ENCODE measurements around the gene ISY1. TPM values are rescaled to one million over a fixed set of nuclear protein-coding genes. Genes with fewer than 3 reads are reported as not detected.

Gene ISY1
- total RNA-seq, 1 experiment from 2014 or later = 62.3 TPM

DNA sequence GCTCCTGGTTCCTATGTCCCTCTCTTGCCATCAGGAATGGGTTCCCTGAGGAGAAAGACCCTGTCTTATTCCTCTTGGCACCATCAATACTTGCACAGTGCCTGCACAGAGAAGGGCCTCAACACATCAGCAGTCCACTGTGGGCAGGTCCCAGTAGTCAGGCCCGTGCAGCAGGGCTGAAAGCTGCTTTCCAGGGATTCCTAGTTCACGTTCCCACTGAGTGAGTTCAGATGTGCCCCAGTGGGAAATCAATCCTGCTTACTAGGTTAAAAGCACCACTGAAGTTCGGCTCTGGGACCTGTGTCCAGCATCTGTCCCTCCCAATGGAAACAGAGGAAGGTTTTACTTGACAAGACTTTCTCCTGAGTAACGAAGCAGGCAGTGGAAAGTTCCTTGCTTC is 55.0 kb downstream of the ISY1 start:
- Histone ChIP-seq H4K20me1 (ENCODE audit: insufficient read depth) (peaks cover 42% of the 10 kb centered on the region), H3K36me3 (ENCODE audit: low read depth) (no peaks in the 10 kb centered on the region), H3F3A (ENCODE audit: insufficient read depth, low read depth) (no peaks in the 10 kb centered on the region), H3K9me2 (ENCODE audit: insufficient read depth) (no peaks in the 10 kb centered on the region), H3K4me2 (no peak overlapping the region), H3K27ac (no peak overlapping the region), H3K4me1 (replicated peaks; ENCODE audit: insufficient read depth) (no peaks in the 10 kb centered on the region), H3K79me2 (ENCODE audit: low read depth) (no peaks in the 10 kb centered on the region), H3K4me3 (no peak overlapping the region), H3K27me3 (ENCODE audit: insufficient read depth, low read depth) (no peaks in the 10 kb centered on the region), H3K9me3 (ENCODE audit: insufficient read depth, low read depth) (no peaks in the 10 kb centered on the region), H2AFZ (no peak overlapping the region)
- intact Hi-C loops (cut with micrococcal nuclease; ENCODE audit: unreplicated experiment) = no loop called here
- no peak for DNase-seq
- TF ChIP-seq, protein P1, sequence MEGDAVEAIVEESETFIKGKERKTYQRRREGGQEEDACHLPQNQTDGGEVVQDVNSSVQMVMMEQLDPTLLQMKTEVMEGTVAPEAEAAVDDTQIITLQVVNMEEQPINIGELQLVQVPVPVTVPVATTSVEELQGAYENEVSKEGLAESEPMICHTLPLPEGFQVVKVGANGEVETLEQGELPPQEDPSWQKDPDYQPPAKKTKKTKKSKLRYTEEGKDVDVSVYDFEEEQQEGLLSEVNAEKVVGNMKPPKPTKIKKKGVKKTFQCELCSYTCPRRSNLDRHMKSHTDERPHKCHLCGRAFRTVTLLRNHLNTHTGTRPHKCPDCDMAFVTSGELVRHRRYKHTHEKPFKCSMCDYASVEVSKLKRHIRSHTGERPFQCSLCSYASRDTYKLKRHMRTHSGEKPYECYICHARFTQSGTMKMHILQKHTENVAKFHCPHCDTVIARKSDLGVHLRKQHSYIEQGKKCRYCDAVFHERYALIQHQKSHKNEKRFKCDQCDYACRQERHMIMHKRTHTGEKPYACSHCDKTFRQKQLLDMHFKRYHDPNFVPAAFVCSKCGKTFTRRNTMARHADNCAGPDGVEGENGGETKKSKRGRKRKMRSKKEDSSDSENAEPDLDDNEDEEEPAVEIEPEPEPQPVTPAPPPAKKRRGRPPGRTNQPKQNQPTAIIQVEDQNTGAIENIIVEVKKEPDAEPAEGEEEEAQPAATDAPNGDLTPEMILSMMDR (conservative IDR thresholded peaks at IDR 0.05) = no peak
- TF ChIP-seq EZH2 (IDR thresholded peaks at IDR 0.05; ENCODE audit: low read depth) = no peak
- POLR2A ChIA-PET (ENCODE audit: unreplicated experiment) = interaction anchor here (0.7 kb wide), 1 partner anchor 112 kb away, joined by 3 read pairs; no protein-coding TSS in a partner anchor
- CTCF ChIA-PET = no interaction called here
- BruUV-seq (replicated peaks) = no TSS peak

DNA sequence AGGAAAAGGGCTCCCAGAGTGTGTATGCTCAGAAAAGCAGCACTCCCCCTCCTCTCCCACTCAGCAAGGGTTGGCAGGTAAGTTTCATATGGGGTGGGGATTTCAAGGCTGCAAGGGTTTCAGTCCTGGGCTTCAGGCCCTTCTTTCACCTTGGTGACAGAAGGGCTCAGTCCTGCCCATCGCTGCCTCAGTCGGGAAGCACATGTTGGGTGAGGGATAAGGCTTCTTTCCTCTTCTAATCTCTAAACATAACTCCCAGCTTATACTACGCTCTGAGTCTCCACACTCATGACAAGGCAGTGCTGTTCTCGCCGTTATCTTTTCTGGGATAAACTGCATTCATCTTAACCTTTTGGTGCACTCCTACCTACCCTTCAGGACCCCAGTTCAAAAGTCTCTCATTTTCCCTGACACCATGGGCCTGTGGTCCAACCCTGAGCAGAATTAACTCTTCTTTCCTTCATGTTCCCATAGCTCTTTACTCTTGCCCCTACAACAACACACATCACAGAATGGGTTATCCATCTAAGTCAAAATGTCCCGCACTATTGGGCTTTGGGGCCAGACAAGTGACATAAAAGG is 56.3 kb downstream of the ISY1 start:
- H3K27me3 ChIP-seq (ENCODE audit: insufficient read depth, low read depth) = no peaks in the 10 kb centered on the region
- H3K4me3 ChIP-seq = no peak overlapping the region
- ChIA-PET POLR2A (ENCODE audit: unreplicated experiment) (interaction anchor here (0.6 to 0.9 kb wide), 2 partner anchors 17 to 307 kb away, joined by 6 to 23 read pairs; partner anchors contain the start of gene RAB43), CTCF (no interaction called here)
- DNase-seq = no peak
- no peak overlapping the region for H3K27ac ChIP-seq
- H3K4me1 ChIP-seq (replicated peaks; ENCODE audit: insufficient read depth) = no peaks in the 10 kb centered on the region
- no peak overlapping the region for H2AFZ ChIP-seq
- 0 out of 2 replicates have a peak, but pooled peaks cover 3% of the 10 kb centered on the region for H3K36me3 ChIP-seq (ENCODE audit: low read depth)
- no peaks in the 10 kb centered on the region for H3F3A ChIP-seq (ENCODE audit: insufficient read depth, low read depth)
- TF ChIP-seq EZH2 (IDR thresholded peaks at IDR 0.05; ENCODE audit: low read depth) = no peak
- TF ChIP-seq, protein P1 (conservative IDR thresholded peaks at IDR 0.05) = no peak
- H4K20me1 ChIP-seq (ENCODE audit: insufficient read depth) = peaks cover 40% of the 10 kb centered on the region
- no peaks in the 10 kb centered on the region for H3K79me2 ChIP-seq (ENCODE audit: low read depth)
- no TSS peak for BruUV-seq (replicated peaks)
- no peak overlapping the region for H3K4me2 ChIP-seq
- intact Hi-C loops (cut with micrococcal nuclease; ENCODE audit: unreplicated experiment) = no loop called here
- H3K9me2 ChIP-seq (ENCODE audit: insufficient read depth) = no peaks in the 10 kb centered on the region
- no peaks in the 10 kb centered on the region for H3K9me3 ChIP-seq (ENCODE audit: insufficient read depth, low read depth)

DNA sequence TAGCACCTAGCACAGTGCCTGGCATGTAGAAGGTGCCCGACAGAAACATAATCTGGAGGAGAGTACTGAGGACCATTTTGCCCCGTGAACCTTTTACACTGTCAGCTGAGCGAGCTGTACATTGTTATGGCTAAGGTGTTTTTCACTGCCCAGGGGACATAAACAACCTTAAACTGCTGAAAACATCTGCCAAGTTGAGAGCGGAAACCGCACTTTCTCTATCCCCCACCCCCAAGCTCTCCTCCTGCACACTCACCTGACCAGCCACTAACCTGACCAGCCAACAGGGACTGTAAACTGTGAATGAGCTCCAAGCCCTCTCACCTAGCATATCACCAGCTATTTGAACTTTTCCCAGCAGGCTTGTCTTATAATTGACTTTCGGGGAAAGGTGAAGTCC is 56.8 kb downstream of the ISY1 start:
- H3K4me2 ChIP-seq = no peak overlapping the region
- no peaks in the 10 kb centered on the region for H3K4me1 ChIP-seq (replicated peaks; ENCODE audit: insufficient read depth)
- ChIA-PET POLR2A (ENCODE audit: unreplicated experiment) (interaction anchor here (0.6 to 0.9 kb wide), 2 partner anchors 17 to 306 kb away, joined by 6 to 23 read pairs; partner anchors contain the start of gene RAB43), CTCF (no interaction called here)
- BruUV-seq (replicated peaks) = no TSS peak
- H3K27ac ChIP-seq = no peak overlapping the region
- H3K9me3 ChIP-seq (ENCODE audit: insufficient read depth, low read depth) = no peaks in the 10 kb centered on the region
- H3K79me2 ChIP-seq (ENCODE audit: low read depth) = no peaks in the 10 kb centered on the region
- peaks cover 40% of the 10 kb centered on the region for H4K20me1 ChIP-seq (ENCODE audit: insufficient read depth)
- no peaks in the 10 kb centered on the region for H3K27me3 ChIP-seq (ENCODE audit: insufficient read depth, low read depth)
- 0 out of 2 replicates have a peak, but pooled peaks cover 3% of the 10 kb centered on the region for H3K36me3 ChIP-seq (ENCODE audit: low read depth)
- H2AFZ ChIP-seq = no peak overlapping the region
- H3F3A ChIP-seq (ENCODE audit: insufficient read depth, low read depth) = no peaks in the 10 kb centered on the region
- no peaks in the 10 kb centered on the region for H3K9me2 ChIP-seq (ENCODE audit: insufficient read depth)
- no peak overlapping the region for H3K4me3 ChIP-seq
- TF ChIP-seq, protein P1 (conservative IDR thresholded peaks at IDR 0.05) = no peak
- TF ChIP-seq EZH2 (IDR thresholded peaks at IDR 0.05; ENCODE audit: low read depth) = no peak
- intact Hi-C loops (cut with micrococcal nuclease; ENCODE audit: unreplicated experiment) = no loop called here
- no peak for DNase-seq
